Stimulated activated CD8-positive, alpha-beta memory T cell treated with anti-CD3 and anti-CD28 coated beads, Interleukin-7, amount 100 ng/mL, for 24 hours (primary cell): ENCODE data around the gene NAV3.

Experiments
- DNase-seq: peaks from one replicate; pipeline ENCODE4 v3.0.0-alpha.2; 2020; ENCODE audit warnings: low read depth

The NAV3 gene

GRCh38 chr12:78260976-78261375 lies 430.3 kb downstream of the NAV3 start:
- no peak for DNase-seq

- DNase-seq: no peak
Measured at GRCh38 chr12:78261901-78262300, 431.2 kb downstream of the NAV3 start.
